ENCODE results near the gene ARSI.
A peak's percentile ranks its signal among the peaks of the same experiment; 100 is the strongest.

ARSI gene

GRCh38 chr5:150302301-150303069 is at the start of gene ARSI:
TSS of gene ARSI (minus strand) at chr5:150302905. CDS start at chr5:150302373, 532 bp downstream.
- DNase-seq: no peak

GRCh38 chr5:150350524-150351344 is 48.0 kb upstream of the ARSI start:
- DNase-seq: peak; percentile 41 to 59

DNA sequence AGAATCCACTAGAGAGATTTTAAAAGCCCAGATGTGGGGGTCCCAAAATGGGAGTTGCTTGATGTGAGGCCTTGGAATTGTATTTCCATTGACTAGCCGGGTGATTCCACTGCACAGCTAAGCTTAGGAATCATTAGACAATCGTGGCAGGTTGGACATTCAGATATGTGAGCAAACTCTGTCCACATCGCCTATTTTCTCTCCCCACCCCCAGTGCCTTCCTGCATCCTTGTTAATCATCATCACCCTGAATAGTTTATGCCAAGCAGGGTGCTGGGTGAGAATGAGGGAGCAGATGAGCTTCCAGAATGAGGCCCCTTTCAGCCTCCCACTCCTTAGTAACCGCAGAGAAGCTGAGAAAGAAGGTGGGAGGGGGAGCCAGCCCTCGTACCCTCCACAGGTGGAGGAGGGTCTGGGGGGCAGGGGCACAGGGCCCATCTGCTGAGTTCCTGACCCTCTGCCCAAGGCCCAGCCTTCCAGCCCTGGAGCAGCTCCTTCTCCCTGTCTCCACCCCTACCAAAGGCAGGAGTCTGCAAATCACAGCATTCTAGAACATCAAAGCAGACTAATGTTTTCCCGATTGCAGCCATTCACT is 47.1 kb upstream of the ARSI start:
- no peak for DNase-seq

GRCh38 chr5:150347451-150347850 is 44.7 kb upstream of the ARSI start:
- DNase-seq: no peak

DNA sequence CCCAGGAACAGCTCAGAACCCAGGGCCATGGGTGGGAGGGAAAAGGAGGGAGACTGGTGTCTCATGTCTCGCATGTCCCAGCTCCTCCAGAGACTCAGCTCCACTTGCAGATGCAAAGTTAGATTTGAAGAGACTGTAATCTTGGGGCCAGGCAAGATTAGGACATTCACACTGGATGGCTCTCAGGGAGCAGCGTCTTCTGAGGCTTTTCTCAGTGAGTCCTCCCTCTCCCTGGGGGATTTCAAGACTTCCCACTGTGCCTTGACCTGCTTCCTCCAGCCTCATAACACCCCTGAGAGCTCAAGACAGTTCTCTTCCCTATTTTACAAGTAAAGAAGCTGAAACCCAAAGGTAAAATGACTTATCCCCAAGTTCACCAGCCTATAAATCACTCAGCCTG is 44.3 kb upstream of the ARSI start:
- no peak for DNase-seq

DNA sequence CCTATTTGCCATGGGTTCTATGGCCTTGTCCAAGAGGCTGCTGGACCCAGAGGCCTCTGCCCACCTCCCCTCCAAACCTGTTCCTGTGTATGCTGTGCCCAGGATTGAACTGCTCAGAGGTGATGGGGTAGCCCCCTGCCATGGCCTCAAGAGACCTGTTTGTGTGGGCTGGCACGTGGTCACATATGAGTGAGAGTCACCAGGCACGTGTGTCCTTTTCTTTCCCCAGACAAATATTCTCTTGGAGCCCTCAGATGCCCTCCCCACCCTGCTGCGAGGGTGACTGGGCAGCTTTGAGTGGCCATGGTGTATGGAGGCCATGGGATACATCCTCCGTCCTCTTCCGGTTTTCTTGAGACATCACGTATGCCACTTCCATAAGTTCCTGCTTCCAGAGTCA is 43.9 kb upstream of the ARSI start:
- no peak for DNase-seq

DNA sequence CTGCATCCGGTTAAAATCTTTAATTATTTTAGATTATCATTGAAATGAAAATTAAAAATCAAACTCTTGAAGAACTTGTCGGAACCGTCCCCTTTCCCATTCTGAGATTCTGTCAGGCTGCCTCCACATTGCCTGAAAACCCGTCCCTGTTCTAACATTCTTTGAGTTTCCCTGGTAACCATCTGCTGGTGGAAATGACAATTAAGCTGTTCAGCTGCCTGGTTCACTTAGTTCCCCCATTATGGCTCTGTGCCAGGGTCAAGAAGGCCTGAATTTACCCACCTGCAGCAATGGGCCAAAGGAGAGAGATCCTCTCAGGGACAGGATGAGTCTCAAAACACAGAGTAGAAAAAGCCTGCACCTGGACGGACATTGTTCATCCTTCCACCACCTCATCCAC is 43.0 kb upstream of the ARSI start:
- no peak for DNase-seq

DNA sequence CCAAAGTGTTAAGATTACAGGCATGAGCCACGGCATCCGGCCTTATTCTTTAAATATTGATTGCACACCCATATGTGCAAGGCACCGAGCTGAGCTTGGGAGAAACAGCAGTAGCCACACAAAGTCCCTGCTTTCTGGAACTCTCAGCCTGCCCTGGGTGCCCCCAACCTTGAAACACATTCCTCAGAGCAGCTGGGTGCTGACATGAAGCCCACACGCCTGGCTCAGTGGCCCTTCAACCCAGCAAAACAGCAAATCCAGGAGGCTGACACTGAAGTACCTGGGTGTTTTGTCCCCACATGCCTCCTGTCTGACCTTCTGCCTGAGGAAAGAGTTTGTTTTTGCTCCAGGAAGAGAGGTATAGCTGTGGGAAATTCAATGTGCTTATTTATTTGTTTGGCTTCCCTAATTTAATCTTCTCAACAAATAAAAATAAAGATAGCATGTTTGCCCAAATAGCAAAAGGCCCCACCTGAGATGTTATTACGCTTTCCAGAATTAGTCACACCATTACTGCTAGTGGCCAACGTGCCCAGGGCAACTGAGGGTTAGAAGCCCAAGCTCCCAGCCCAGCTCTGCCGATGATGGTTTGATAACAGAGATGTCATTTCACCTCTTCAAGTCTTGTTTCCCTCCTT is 41.4 kb upstream of the ARSI start:
- DNase-seq: no peak

GRCh38 chr5:150342583-150342982 is 39.9 kb upstream of the ARSI start:
- no peak for DNase-seq

- no peak for DNase-seq
Measured at GRCh38 chr5:150341989-150342388, 39.3 kb upstream of the ARSI start.

- DNase-seq: no peak
Measured at GRCh38 chr5:150341331-150341730, 38.6 kb upstream of the ARSI start.

- no peak for DNase-seq
Measured at GRCh38 chr5:150340614-150341255, 38.0 kb upstream of the ARSI start.

DNA sequence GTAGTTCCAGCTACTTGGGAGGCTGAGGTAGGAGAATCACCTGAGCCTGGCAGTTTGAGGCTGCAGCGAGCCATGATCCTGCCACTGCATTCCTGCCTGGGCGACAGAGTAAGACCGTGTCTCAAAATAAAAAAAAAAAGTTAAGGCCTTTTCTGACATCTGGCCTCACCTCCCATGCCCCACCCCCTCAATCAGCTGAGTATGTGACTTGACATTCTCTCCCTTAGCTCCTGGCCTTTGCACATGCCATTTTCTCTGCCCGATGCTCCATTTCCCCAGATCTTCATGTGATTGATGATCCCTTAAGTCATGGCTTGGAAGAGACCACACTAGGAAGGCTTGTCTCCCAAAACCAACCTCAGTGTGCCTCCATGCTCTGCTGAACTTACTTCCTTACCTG is 37.1 kb upstream of the ARSI start:
- no peak for DNase-seq

DNA sequence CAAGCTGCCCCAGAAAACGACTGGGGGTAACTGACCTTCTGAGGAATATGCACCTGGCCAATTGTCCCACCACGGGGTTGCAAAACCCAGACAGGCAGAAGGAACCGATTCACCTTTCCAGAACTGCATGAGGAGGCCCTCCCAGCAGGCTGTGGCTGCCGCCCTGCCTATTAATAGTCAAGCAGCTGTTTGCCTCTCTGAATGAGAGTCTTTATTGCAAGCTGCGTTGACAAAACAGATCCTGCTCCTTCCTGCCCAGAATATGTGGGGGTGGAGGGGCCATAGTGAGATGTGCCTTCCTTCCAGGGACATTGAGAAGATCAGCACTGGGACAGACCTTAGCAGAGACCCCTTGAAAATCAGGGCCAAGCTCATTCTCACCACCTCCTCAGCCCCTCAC is 36.5 kb upstream of the ARSI start:
- no peak for DNase-seq

GRCh38 chr5:150338546-150338945 is 35.8 kb upstream of the ARSI start:
- DNase-seq: no peak

DNA sequence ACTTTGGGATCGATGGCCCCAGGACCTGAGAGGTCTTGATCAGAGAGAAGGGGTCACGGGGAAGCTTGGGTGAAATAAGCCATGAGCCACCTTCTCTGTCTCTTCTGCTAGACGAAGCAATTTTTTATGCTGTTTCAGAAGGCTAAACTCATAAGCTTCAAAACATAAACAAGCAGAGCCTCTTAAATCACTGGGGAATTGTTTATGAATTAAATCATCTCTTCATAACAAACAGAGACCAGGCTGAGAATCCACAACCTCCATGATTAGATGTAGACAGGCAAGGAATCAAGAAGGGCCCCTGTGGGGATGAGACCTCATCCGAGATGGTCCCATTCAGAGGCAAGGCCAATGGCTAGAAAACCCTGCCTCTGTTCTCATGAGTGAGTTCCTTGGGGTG is 33.1 kb upstream of the ARSI start:
- no peak for DNase-seq

DNA sequence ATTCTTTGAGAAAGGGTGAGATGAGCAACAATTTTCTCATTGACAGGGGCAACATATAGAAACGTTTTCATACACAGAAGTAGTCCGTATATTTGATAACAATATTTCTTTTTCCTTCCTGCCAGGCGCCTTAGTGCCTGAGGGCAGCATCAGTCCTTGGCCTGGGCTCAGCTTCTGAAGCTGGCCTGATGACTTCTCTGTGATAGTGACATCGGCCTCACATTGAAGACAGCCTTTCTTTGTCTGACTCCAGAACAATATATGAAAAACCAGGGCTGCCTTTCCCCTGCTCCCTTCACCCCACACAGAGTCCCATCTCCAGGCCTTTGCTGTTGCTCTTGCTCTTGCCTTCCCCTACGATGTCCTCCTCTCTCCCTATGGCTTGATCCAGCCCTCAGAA is 30.7 kb upstream of the ARSI start:
- no peak for DNase-seq

GRCh38 chr5:150329881-150330876 is 27.5 kb upstream of the ARSI start:
- no peak for DNase-seq

DNA sequence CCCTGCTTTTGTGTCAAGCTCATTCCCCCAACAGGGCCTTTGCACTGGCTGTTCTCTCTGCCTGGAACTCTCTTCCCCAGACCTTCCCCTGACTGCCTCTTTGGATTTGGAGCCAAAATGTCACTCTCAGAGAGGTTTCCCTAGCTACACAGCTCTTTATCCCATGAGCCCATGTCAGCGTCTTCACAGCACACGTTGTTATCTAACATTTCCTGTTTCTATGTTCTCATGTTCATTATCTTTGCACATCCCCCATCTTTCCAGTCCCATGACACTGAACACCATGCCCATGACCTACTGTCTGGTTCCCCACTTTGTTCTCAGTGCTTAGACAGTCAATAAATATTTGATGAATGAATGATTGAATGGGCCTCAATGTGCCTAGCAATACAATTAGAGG is 26.3 kb upstream of the ARSI start:
- no peak for DNase-seq

DNA sequence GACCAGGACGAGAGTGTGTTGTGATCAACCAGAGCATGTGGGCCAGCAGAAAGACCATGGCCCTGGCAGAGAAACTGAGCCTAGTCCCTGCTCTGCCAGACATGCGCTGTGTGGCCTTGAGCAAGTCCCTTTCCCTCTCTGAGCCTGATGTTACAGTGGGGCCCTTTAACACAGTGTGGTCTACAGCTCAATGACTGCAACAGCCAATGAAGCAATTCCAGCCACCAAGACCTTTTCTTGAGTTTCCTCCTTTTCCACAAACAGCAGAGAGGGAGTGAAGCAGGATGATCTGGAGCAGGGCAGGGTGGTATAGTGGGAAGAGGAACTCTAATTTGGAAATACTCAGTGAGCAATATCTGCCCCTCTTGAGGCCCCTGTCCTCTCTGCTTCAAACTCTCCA is 25.8 kb upstream of the ARSI start:
- no peak for DNase-seq

GRCh38 chr5:150327139-150327538 is 24.4 kb upstream of the ARSI start:
- DNase-seq: no peak

DNA sequence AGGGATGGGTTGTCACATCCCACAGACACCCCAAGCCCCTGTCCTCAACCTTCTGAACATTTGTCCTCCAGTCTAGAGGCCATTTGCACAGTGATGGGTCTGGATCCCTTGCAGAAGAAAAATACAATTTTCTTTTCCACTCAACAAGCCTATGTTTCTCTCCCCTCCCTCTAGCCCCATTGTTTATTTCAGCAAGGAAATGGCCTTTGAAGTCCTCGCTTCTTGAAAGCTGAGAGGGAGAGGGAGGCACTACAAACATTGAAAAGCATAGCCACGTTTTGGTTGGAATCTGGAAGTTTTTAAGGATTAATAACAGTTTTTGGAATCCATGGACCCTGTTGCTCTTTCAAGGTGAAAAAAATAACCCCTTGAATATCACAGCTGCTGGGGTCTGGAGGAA is 24.0 kb upstream of the ARSI start:
- DNase-seq: no peak
